ENCODE results near the gene POLR2E. TPM values are rescaled to one million over a fixed set of nuclear protein-coding genes. Genes with fewer than 3 reads are reported as not detected.
A peak's percentile ranks its signal among the peaks of the same experiment; 100 is the strongest.

POLR2E gene
- total RNA-seq, 1 experiment from 2014 or later = 281 TPM

GRCh38 chr19:1087813-1088415, 7.3 kb downstream of the POLR2E start:
- BruUV-seq (replicated peaks) = TSS peak; percentile 25
- H3K27me3 ChIP-seq (ENCODE audit: insufficient read depth, low read length) = no peaks in the 10 kb centered on the region
- RAD21 ChIA-PET (ENCODE audit: low non-redundant PET in 1 of 2, low total read pairs in 2 of 2, uncharacterized antibody in 2 of 2, unreplicated experiment in 2 of 2) = no interaction called here
- POLR2A ChIA-PET = no interaction called here
- DNase-seq (ENCODE audit: low read depth, low spot score) (no peak), ATAC-seq (0 out of 2 replicates have a peak, but pooled peaks have one; percentile 10)
- peak overlapping the region; percentile 10; the same call in 1 of the 2 replicates for H3K27ac ChIP-seq (ENCODE audit: low read depth, low read length)
- H2AFZ ChIP-seq (ENCODE audit: low read depth, low read length, poor library complexity, severe bottlenecking) = no peak overlapping the region
- H3K4me3 ChIP-seq (replicated peaks in 1 of 2; ENCODE audit: low read depth in 1 of 2, low read length in 2 of 2) = no peak overlapping the region
- no peak overlapping the region for H3K4me2 ChIP-seq (ENCODE audit: low read length)
- H3K4me1 ChIP-seq (ENCODE audit: control insufficient read depth in 1 of 2, insufficient read depth in 2 of 2, low read length in 2 of 2) = peaks cover 0 to 3% of the 10 kb centered on the region in 2 experiments; a peak in 2 of 4 replicates
- peaks cover 18 to 39% of the 10 kb centered on the region in 2 experiments; a peak in 3 of 4 replicates for H3K36me3 ChIP-seq (ENCODE audit: control insufficient read depth in 1 of 2, insufficient read depth in 2 of 2, low read length in 2 of 2)
- H3K9me2 ChIP-seq (ENCODE audit: insufficient read depth) = no peaks in the 10 kb centered on the region
- H3K9me3 ChIP-seq (ENCODE audit: control insufficient read depth in 1 of 2, insufficient read depth in 1 of 2, low read depth in 1 of 2, low read length in 2 of 2) = no peaks in the 10 kb centered on the region
- H3K79me2 ChIP-seq (ENCODE audit: insufficient read depth, low read length) = peaks cover 24% of the 10 kb centered on the region
- H3K9ac ChIP-seq (ENCODE audit: low read length) = no peak overlapping the region
- TF ChIP-seq EGR1 (IDR thresholded peaks at IDR 0.05; ENCODE audit: low read depth) (no peak), POLR2AphosphoS5 (IDR thresholded peaks at IDR 0.05; ENCODE audit: low read depth, low read length) (peak; percentile 34)
- CTCF ChIA-PET = no interaction called here
- intact Hi-C loops (cut with micrococcal nuclease) = no loop called here
- H4K20me1 ChIP-seq (ENCODE audit: insufficient read depth) = no peaks in the 10 kb centered on the region

GRCh38 chr19:1086613-1087012, 8.6 kb downstream of the POLR2E start:
- ChIA-PET POLR2A (no interaction called here), CTCF (no interaction called here), RAD21 (ENCODE audit: low non-redundant PET in 1 of 2, low total read pairs in 2 of 2, uncharacterized antibody in 2 of 2, unreplicated experiment in 2 of 2) (interaction anchor here in 1 of 2 experiments (0.7 kb wide), 1 partner anchor 25 kb away, joined by 3 read pairs; no protein-coding TSS in a partner anchor)
- H3K4me2 ChIP-seq (ENCODE audit: low read length) = no peak overlapping the region
- DNase-seq (ENCODE audit: low read depth, low spot score) (no peak), ATAC-seq (no peak)
- no peak overlapping the region for H2AFZ ChIP-seq (ENCODE audit: low read depth, low read length, poor library complexity, severe bottlenecking)
- no peak overlapping the region for H3K4me3 ChIP-seq (replicated peaks in 1 of 2; ENCODE audit: low read depth in 1 of 2, low read length in 2 of 2)
- H3K9me3 ChIP-seq (ENCODE audit: control insufficient read depth in 1 of 2, insufficient read depth in 1 of 2, low read depth in 1 of 2, low read length in 2 of 2) = no peaks in the 10 kb centered on the region
- H3K27ac ChIP-seq (ENCODE audit: low read depth, low read length) = no peak overlapping the region
- no peaks in the 10 kb centered on the region for H4K20me1 ChIP-seq (ENCODE audit: insufficient read depth)
- intact Hi-C loops (cut with micrococcal nuclease) = no loop called here
- no peaks in the 10 kb centered on the region for H3K9me2 ChIP-seq (ENCODE audit: insufficient read depth)
- peaks cover 15 to 31% of the 10 kb centered on the region in 2 experiments; a peak in 3 of 4 replicates for H3K36me3 ChIP-seq (ENCODE audit: control insufficient read depth in 1 of 2, insufficient read depth in 2 of 2, low read length in 2 of 2)
- peaks cover 11% of the 10 kb centered on the region; the same call in 1 of the 2 replicates for H3K79me2 ChIP-seq (ENCODE audit: insufficient read depth, low read length)
- H3K9ac ChIP-seq (ENCODE audit: low read length) = no peak overlapping the region
- H3K27me3 ChIP-seq (ENCODE audit: insufficient read depth, low read length) = no peaks in the 10 kb centered on the region
- no TSS peak for BruUV-seq (replicated peaks)
- H3K4me1 ChIP-seq (ENCODE audit: control insufficient read depth in 1 of 2, insufficient read depth in 2 of 2, low read length in 2 of 2) = peaks cover 2 to 14% of the 10 kb centered on the region in 2 experiments
- TF ChIP-seq ELF1 (IDR thresholded peaks at IDR 0.05; ENCODE audit: borderline replicate concordance, low read depth) = no peak
- TF ChIP-seq SIN3A (IDR thresholded peaks at IDR 0.05; ENCODE audit: low read depth) = no peak
- TF ChIP-seq JUND (IDR thresholded peaks at IDR 0.05) = no peak
- no peak for TF ChIP-seq EZH2phosphoT487 (IDR thresholded peaks at IDR 0.05; ENCODE audit: borderline replicate concordance)
- TF ChIP-seq POLR2A (IDR thresholded peaks at IDR 0.05; ENCODE audit: borderline replicate concordance, extremely low read depth, insufficient read depth, insufficient read length) = no peak
- no peak for TF ChIP-seq SP1 (IDR thresholded peaks at IDR 0.05; ENCODE audit: low read depth)
- no peak for TF ChIP-seq TCF7L2 (IDR thresholded peaks at IDR 0.05; ENCODE audit: borderline replicate concordance, extremely low read depth, insufficient read depth, insufficient read length)
- no peak for TF ChIP-seq SRF (IDR thresholded peaks at IDR 0.05; ENCODE audit: low read depth)
- TF ChIP-seq, protein P1, sequence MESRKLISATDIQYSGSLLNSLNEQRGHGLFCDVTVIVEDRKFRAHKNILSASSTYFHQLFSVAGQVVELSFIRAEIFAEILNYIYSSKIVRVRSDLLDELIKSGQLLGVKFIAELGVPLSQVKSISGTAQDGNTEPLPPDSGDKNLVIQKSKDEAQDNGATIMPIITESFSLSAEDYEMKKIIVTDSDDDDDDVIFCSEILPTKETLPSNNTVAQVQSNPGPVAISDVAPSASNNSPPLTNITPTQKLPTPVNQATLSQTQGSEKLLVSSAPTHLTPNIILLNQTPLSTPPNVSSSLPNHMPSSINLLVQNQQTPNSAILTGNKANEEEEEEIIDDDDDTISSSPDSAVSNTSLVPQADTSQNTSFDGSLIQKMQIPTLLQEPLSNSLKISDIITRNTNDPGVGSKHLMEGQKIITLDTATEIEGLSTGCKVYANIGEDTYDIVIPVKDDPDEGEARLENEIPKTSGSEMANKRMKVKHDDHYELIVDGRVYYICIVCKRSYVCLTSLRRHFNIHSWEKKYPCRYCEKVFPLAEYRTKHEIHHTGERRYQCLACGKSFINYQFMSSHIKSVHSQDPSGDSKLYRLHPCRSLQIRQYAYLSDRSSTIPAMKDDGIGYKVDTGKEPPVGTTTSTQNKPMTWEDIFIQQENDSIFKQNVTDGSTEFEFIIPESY (IDR thresholded peaks at IDR 0.05; ENCODE audit: extremely low read depth, insufficient replicate concordance, low read length) = no peak
- TF ChIP-seq, protein P2, sequence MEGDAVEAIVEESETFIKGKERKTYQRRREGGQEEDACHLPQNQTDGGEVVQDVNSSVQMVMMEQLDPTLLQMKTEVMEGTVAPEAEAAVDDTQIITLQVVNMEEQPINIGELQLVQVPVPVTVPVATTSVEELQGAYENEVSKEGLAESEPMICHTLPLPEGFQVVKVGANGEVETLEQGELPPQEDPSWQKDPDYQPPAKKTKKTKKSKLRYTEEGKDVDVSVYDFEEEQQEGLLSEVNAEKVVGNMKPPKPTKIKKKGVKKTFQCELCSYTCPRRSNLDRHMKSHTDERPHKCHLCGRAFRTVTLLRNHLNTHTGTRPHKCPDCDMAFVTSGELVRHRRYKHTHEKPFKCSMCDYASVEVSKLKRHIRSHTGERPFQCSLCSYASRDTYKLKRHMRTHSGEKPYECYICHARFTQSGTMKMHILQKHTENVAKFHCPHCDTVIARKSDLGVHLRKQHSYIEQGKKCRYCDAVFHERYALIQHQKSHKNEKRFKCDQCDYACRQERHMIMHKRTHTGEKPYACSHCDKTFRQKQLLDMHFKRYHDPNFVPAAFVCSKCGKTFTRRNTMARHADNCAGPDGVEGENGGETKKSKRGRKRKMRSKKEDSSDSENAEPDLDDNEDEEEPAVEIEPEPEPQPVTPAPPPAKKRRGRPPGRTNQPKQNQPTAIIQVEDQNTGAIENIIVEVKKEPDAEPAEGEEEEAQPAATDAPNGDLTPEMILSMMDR (IDR thresholded peaks at IDR 0.05 in 2 of 3, conservative IDR thresholded peaks at IDR 0.05 in 1 of 3; ENCODE audit: borderline replicate concordance in 1 of 3, insufficient read depth in 1 of 3, low read depth in 2 of 3, low read length in 2 of 3) = no peak
- no peak for TF ChIP-seq CBX3 (IDR thresholded peaks at IDR 0.05; ENCODE audit: low read depth)
- TF ChIP-seq CEBPB (IDR thresholded peaks at IDR 0.05; ENCODE audit: low read depth) = no peak
